Caco-2 (cell line): Measurements from ENCODE around the gene KRT3. TPM values are rescaled to one million over a fixed set of nuclear protein-coding genes. Genes with fewer than 3 reads are reported as not detected.
"Not testable (repeated sequence)": the region's sequence is repeated elsewhere in the genome, so short reads cannot be mapped to it uniquely, and the experiment has no call there.

Experiments
- BruUV-seq: library from RNA; stranded (reverse); fragments of 400-500 nt; replicated peaks from 2 replicates; lab custom pipeline; 2021; lab: Mats Ljungman, UMichigan
- CTCF ChIA-PET: fragments of 300-600 bp; sonication (Branson Sonifier 250); formaldehyde crosslinking; loops from one replicate; lab custom pipeline; 2022; ENCODE audit warnings: antibody characterized with exemption; lab: Charles Lee
- POLR2A ChIA-PET: fragments of 300-600 bp; sonication (Branson Sonifier 250); formaldehyde crosslinking; loops from one replicate; lab custom pipeline; 2022; ENCODE audit warnings: antibody characterized with exemption; lab: Charles Lee
- DNase-seq, 2 experiments: peaks; one replicate each; pipeline versions ENCODE4 v3.0.0 to v3.0.0-alpha.2; 2020 to 2022
- H3K27me3 ChIP-seq: replicated peaks from 2 replicates; pipeline ENCODE4 v1.6.0; 2011; ENCODE audit warnings: low read length; ENCODE audit not compliant: control insufficient read depth, insufficient read depth
- H3K36me3 ChIP-seq: 2 replicates; pipeline ENCODE4 v1.5.1; 2011; ENCODE audit warnings: low read length; ENCODE audit not compliant: control insufficient read depth, insufficient read depth
- H3K4me1 ChIP-seq: fragments of 250-450 bp; sonication (Bioruptor Pico); 2 replicates; pipeline ENCODE4 v1.5.1; 2020; ENCODE audit warnings: mild to moderate bottlenecking
- H3K4me3 ChIP-seq: 2 replicates; pipeline ENCODE4 v1.5.1; 2011; ENCODE audit warnings: low read depth, mild to moderate bottlenecking, control low read depth, low read length
- H3K9me3 ChIP-seq: fragments of 250-450 bp; sonication (Bioruptor Pico); 2 replicates; pipeline ENCODE4 v1.5.1; 2020; ENCODE audit warnings: mild to moderate bottlenecking, moderate library complexity
- H3K27ac Mint-ChIP-seq: one replicate; pipeline ENCODE4 v1.8.0; 2022; ENCODE audit warnings: mixed read lengths; ENCODE audit not compliant: unreplicated experiment
- H3K27me3 Mint-ChIP-seq: one replicate; pipeline ENCODE4 v1.8.0; 2022; ENCODE audit warnings: mixed read lengths; ENCODE audit not compliant: insufficient read depth, unreplicated experiment
- H3K36me3 Mint-ChIP-seq: one replicate; pipeline ENCODE4 v1.8.0; 2022; ENCODE audit warnings: mild to moderate bottlenecking, mixed read lengths; ENCODE audit not compliant: insufficient read depth, unreplicated experiment
- H3K4me1 Mint-ChIP-seq: one replicate; pipeline ENCODE4 v1.8.0; 2022; ENCODE audit warnings: low read depth, mixed read lengths; ENCODE audit not compliant: unreplicated experiment
- H3K4me3 Mint-ChIP-seq: one replicate; pipeline ENCODE4 v1.8.0; 2022; ENCODE audit warnings: mild to moderate bottlenecking, moderate library complexity, mixed read lengths; ENCODE audit not compliant: unreplicated experiment
- H3K9me3 Mint-ChIP-seq: one replicate; pipeline ENCODE4 v1.8.0; 2022; ENCODE audit warnings: mixed read lengths; ENCODE audit not compliant: unreplicated experiment
- intact Hi-C: fragments of 100-400 bp; cut with micrococcal nuclease; formaldehyde crosslinking; loops from one replicate; pipeline ENCODE4 v1.10.0; 2022; ENCODE audit not compliant: unreplicated experiment
- total RNA-seq: library from RNA; stranded (reverse); gene quantifications from 2 replicates; pipeline ENCODE4 v1.2.3, GENCODE V29; 2022
- TF ChIP-seq, protein P1 (sequence below), 2 experiments: fragments of 200-600 bp in 1 of 2; IDR thresholded peaks; 1 replicate in 1 of 2; 2 replicates in 1 of 2; pipeline versions ENCODE4 v1.5.1 to v1.8.0; 2011 to 2022; ENCODE audit warnings: antibody characterized with exemption in 1 of 2, control low read depth in 1 of 2, inconsistent platforms in 1 of 2, low read depth in 1 of 2, low read length in 1 of 2, mild to moderate bottlenecking in 1 of 2, moderate library complexity in 1 of 2; ENCODE audit not compliant: insufficient read depth in 1 of 2, severe bottlenecking in 1 of 2, unreplicated experiment in 1 of 2

KRT3 gene
- total RNA-seq, 1 experiment from 2014 or later, result not detected

DNA sequence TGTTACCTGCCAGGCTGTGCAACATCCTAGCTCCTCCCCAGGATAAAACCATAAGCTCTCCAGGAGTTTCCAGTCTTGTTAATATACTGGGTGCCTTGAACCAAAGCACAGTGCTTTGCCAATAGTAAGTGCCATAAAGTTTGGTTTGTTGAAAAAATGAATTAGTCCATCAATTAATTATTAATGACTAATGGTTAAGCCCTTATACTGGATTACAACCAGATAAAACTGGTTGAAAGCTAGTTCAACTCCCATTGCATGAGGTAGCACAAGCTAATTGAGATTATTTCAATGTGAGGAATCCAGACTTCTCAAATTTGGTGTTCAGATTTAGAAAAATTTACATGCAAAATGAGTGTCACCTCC is 1.6 kb upstream of the KRT3 start:
- Mint-ChIP-seq H3K4me1 (peaks cover 28% of the 10 kb centered on the region), H3K4me3 (no peak overlapping the region), H3K27me3 (no peaks in the 10 kb centered on the region), H3K36me3 (no peaks in the 10 kb centered on the region), H3K27ac (no peak overlapping the region), H3K9me3 (no peaks in the 10 kb centered on the region)
- ChIA-PET CTCF (no interaction called here), POLR2A (no interaction called here)
- intact Hi-C loops, result no loop called here
- TF ChIP-seq, protein P1, sequence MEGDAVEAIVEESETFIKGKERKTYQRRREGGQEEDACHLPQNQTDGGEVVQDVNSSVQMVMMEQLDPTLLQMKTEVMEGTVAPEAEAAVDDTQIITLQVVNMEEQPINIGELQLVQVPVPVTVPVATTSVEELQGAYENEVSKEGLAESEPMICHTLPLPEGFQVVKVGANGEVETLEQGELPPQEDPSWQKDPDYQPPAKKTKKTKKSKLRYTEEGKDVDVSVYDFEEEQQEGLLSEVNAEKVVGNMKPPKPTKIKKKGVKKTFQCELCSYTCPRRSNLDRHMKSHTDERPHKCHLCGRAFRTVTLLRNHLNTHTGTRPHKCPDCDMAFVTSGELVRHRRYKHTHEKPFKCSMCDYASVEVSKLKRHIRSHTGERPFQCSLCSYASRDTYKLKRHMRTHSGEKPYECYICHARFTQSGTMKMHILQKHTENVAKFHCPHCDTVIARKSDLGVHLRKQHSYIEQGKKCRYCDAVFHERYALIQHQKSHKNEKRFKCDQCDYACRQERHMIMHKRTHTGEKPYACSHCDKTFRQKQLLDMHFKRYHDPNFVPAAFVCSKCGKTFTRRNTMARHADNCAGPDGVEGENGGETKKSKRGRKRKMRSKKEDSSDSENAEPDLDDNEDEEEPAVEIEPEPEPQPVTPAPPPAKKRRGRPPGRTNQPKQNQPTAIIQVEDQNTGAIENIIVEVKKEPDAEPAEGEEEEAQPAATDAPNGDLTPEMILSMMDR (IDR thresholded peaks at IDR 0.05; ENCODE audit: insufficient read depth in 1 of 2, low read depth in 1 of 2, low read length in 1 of 2, severe bottlenecking in 1 of 2, unreplicated experiment in 1 of 2), result no peak
- Histone ChIP-seq H3K36me3 (no peaks in the 10 kb centered on the region), H3K4me1 (peaks cover 21% of the 10 kb centered on the region), H3K4me3 (no peak overlapping the region), H3K27me3 (no peaks in the 10 kb centered on the region), H3K9me3 (no peaks in the 10 kb centered on the region)
- DNase-seq, result no peak
- no TSS peak for BruUV-seq

DNA sequence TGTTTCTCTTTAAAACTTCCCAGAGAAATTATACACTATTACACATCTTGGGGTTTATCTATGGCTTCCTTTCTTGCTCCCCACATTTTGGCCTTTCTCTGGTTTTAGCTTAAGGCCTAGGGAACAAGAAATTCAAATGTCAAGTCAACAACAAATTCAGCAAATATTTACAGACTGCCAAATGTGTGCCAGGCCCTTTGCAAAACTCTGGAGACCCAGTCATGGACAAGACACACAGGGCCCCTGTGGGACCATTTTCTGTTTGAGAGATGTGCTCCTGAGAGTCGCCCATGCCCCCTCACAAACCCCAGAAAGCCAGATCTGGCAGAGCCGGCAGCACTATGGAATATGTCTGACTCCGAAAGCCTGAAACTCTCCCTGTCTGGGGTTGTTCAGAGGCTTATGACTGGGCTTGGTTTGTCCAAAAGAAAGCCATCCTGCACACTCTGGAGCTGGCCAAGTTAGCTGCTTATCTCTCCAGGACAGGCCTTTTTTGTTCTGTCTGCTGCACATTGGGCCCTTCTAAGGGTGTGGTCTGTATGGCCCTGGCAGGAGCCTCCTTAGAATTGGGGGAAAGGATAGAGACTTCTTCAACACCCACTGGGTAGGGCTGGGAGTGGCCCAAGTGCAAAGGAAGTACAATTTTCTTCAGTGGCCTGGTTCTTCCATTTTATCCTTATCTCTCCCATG is 1.1 kb upstream of the KRT3 start:
- CTCF ChIA-PET, result no interaction called here
- H3K27me3 ChIP-seq, result no peaks in the 10 kb centered on the region
- no peak overlapping the region for H3K4me3 Mint-ChIP-seq
- no peak for DNase-seq
- peaks cover 28% of the 10 kb centered on the region for H3K4me1 Mint-ChIP-seq
- TF ChIP-seq, protein P1 (IDR thresholded peaks at IDR 0.05; ENCODE audit: insufficient read depth in 1 of 2, low read depth in 1 of 2, low read length in 1 of 2, severe bottlenecking in 1 of 2, unreplicated experiment in 1 of 2), result no peak
- H3K27ac Mint-ChIP-seq, result no peak overlapping the region
- no peaks in the 10 kb centered on the region for H3K36me3 Mint-ChIP-seq
- POLR2A ChIA-PET, result no interaction called here
- no peaks in the 10 kb centered on the region for H3K9me3 ChIP-seq
- H3K4me3 ChIP-seq, result no peak overlapping the region
- H3K36me3 ChIP-seq, result no peaks in the 10 kb centered on the region
- intact Hi-C loops, result no loop called here
- BruUV-seq, result no TSS peak
- H3K4me1 ChIP-seq, result peaks cover 21% of the 10 kb centered on the region
- H3K9me3 Mint-ChIP-seq, result no peaks in the 10 kb centered on the region
- H3K27me3 Mint-ChIP-seq, result no peaks in the 10 kb centered on the region

DNA sequence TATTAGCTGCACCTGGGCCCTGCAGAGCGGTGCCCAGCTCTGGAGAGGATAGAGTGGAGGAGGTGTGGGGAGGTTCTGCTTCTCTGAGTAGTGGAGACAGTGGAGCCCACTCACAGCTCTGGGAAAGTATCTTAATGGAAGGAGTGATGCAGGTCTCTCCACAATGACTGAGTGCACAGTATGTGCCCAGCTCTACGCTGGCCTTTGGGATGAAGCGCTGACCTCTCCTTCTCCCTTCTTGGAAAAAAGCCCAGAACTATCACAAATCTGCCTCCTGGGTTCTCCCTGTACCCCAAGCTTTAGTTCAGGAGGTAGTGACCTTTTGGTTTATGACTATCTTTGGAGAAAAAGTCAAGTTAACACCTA is 495 bp upstream of the KRT3 start:
- Histone ChIP-seq H3K4me1 (peaks cover 21% of the 10 kb centered on the region), H3K9me3 (no peaks in the 10 kb centered on the region), H3K36me3 (no peaks in the 10 kb centered on the region), H3K27me3 (no peaks in the 10 kb centered on the region), H3K4me3 (no peak overlapping the region)
- H3K4me3 Mint-ChIP-seq, result no peak overlapping the region
- DNase-seq, result no peak
- H3K4me1 Mint-ChIP-seq, result peaks cover 23% of the 10 kb centered on the region
- POLR2A ChIA-PET, result no interaction called here
- TF ChIP-seq, protein P1 (IDR thresholded peaks at IDR 0.05; ENCODE audit: insufficient read depth in 1 of 2, low read depth in 1 of 2, low read length in 1 of 2, severe bottlenecking in 1 of 2, unreplicated experiment in 1 of 2), result no peak
- H3K9me3 Mint-ChIP-seq, result no peaks in the 10 kb centered on the region
- intact Hi-C loops, result no loop called here
- BruUV-seq, result no TSS peak
- CTCF ChIA-PET, result no interaction called here
- no peaks in the 10 kb centered on the region for H3K36me3 Mint-ChIP-seq
- H3K27me3 Mint-ChIP-seq, result no peaks in the 10 kb centered on the region
- H3K27ac Mint-ChIP-seq, result no peak overlapping the region

DNA sequence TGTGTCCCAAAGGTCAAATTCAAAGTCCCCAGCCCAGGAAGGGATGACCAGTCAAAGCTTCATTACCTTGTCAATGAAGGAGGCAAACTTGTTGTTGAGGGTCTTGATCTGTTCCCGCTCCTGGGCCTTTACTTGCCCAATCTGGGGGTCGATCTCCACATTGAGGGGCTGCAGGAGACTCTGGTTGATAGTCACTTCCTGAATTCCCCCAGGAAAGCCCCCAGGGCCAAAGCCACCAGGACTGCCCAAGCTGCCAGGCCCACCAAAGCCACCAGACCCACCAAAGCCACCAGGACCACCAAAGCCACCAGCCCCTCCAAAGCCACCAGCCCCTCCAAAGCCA is 614 bp downstream of the KRT3 start:
- H3K4me3 Mint-ChIP-seq, H3K9me3 ChIP-seq, CTCF ChIA-PET, H3K4me3 ChIP-seq, H3K27me3 ChIP-seq, POLR2A ChIA-PET, H3K27me3 Mint-ChIP-seq, DNase-seq, H3K9me3 Mint-ChIP-seq, intact Hi-C loops, H3K27ac Mint-ChIP-seq, BruUV-seq, H3K36me3 Mint-ChIP-seq, H3K36me3 ChIP-seq: not testable (repeated sequence)
- H3K4me1 ChIP-seq, result peaks cover 17% of the 10 kb centered on the region
- H3K4me1 Mint-ChIP-seq, result peaks cover 17% of the 10 kb centered on the region
